Breast epithelium (tissue), 3 donors: ENCODE data around the gene MYO5B.

Experiments
- CTCF ChIP-seq, 3 donors: fragments of 450-650 bp; IDR thresholded peaks; one replicate each; pipeline ENCODE4 v1.5.1; 2016 to 2017; ENCODE audit warnings: antibody characterized with exemption in 3 of 3, mild to moderate bottlenecking in 3 of 3, moderate library complexity in 3 of 3
- POLR2A ChIP-seq: fragments of 450-650 bp; IDR thresholded peaks from one replicate; pipeline ENCODE4 v1.6.1; 2016; ENCODE audit warnings: antibody characterized with exemption, mild to moderate bottlenecking, moderate library complexity

- no peak for TF ChIP-seq CTCF (IDR thresholded peaks at IDR 0.05)
- TF ChIP-seq POLR2A = no peak
Measured at GRCh38 chr18:49849331-49850217, 345.4 kb downstream of the MYO5B start.
